ENCODE data around the gene MRPL20. TPM values are rescaled to one million over a fixed set of nuclear protein-coding genes. Genes with fewer than 3 reads are reported as not detected.

MRPL20 gene
- polyA plus RNA-seq, 1 donor from 2014 or later, result 204 TPM

DNA sequence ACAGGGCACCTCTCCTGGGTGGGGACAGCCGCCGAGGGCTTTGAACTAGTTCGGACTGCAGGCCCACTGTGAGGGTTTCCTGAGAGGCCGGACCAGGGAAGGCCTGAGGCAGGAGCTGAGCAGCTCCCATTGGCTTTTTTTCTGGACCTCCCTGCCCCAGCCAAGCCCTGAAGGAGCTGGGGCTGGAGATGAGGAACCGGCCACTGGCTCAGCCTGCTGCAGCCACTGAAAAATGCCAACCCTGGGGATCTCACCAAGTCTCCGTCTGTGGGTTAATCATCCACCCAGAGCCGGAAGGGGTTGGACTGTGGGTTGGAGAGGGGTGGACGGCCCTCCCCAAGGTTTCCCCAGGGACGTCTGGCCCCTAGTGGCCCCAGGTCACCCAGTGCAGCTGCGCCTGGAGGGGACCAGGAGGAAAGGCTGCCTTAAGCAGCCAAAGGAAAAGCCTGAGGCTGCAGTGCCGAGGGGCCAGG, 30.8 kb upstream of the MRPL20 start:
- Histone ChIP-seq H3K9ac (ENCODE audit: low read length) (no peak overlapping the region), H3K4me3 (ENCODE audit: low read length) (no peak overlapping the region), H3K27ac (ENCODE audit: low read length) (no peak overlapping the region), H3K36me3 (ENCODE audit: insufficient read depth, low read length) (no peaks in the 10 kb centered on the region), H3K4me2 (ENCODE audit: low read length) (no peak overlapping the region), H3K27me3 (ENCODE audit: insufficient read depth, low read depth, low read length) (peaks cover 12% of the 10 kb centered on the region), H4K20me1 (ENCODE audit: insufficient read depth) (no peaks in the 10 kb centered on the region), H3F3A (ENCODE audit: insufficient read depth, low read length, poor library complexity, severe bottlenecking) (no peaks in the 10 kb centered on the region), H3K9me3 (ENCODE audit: low read length) (no peaks in the 10 kb centered on the region), H3K9me2 (ENCODE audit: insufficient read depth, low read length) (no peaks in the 10 kb centered on the region), H2AFZ (ENCODE audit: low read depth, low read length) (no peak overlapping the region), H3K79me2 (replicated peaks; ENCODE audit: insufficient read depth, low read length) (no peaks in the 10 kb centered on the region)
- TF ChIP-seq, protein P1, sequence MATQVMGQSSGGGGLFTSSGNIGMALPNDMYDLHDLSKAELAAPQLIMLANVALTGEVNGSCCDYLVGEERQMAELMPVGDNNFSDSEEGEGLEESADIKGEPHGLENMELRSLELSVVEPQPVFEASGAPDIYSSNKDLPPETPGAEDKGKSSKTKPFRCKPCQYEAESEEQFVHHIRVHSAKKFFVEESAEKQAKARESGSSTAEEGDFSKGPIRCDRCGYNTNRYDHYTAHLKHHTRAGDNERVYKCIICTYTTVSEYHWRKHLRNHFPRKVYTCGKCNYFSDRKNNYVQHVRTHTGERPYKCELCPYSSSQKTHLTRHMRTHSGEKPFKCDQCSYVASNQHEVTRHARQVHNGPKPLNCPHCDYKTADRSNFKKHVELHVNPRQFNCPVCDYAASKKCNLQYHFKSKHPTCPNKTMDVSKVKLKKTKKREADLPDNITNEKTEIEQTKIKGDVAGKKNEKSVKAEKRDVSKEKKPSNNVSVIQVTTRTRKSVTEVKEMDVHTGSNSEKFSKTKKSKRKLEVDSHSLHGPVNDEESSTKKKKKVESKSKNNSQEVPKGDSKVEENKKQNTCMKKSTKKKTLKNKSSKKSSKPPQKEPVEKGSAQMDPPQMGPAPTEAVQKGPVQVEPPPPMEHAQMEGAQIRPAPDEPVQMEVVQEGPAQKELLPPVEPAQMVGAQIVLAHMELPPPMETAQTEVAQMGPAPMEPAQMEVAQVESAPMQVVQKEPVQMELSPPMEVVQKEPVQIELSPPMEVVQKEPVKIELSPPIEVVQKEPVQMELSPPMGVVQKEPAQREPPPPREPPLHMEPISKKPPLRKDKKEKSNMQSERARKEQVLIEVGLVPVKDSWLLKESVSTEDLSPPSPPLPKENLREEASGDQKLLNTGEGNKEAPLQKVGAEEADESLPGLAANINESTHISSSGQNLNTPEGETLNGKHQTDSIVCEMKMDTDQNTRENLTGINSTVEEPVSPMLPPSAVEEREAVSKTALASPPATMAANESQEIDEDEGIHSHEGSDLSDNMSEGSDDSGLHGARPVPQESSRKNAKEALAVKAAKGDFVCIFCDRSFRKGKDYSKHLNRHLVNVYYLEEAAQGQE (IDR thresholded peaks at IDR 0.05; ENCODE audit: borderline replicate concordance), result no peak
- TF ChIP-seq, protein P2, sequence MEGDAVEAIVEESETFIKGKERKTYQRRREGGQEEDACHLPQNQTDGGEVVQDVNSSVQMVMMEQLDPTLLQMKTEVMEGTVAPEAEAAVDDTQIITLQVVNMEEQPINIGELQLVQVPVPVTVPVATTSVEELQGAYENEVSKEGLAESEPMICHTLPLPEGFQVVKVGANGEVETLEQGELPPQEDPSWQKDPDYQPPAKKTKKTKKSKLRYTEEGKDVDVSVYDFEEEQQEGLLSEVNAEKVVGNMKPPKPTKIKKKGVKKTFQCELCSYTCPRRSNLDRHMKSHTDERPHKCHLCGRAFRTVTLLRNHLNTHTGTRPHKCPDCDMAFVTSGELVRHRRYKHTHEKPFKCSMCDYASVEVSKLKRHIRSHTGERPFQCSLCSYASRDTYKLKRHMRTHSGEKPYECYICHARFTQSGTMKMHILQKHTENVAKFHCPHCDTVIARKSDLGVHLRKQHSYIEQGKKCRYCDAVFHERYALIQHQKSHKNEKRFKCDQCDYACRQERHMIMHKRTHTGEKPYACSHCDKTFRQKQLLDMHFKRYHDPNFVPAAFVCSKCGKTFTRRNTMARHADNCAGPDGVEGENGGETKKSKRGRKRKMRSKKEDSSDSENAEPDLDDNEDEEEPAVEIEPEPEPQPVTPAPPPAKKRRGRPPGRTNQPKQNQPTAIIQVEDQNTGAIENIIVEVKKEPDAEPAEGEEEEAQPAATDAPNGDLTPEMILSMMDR (IDR thresholded peaks at IDR 0.05; ENCODE audit: poor library complexity, severe bottlenecking), result no peak
- TF ChIP-seq EP300 (conservative IDR thresholded peaks at IDR 0.05; ENCODE audit: poor library complexity, severe bottlenecking), result no peak
- TF ChIP-seq MXI1 (conservative IDR thresholded peaks at IDR 0.05; ENCODE audit: poor library complexity, severe bottlenecking), result no peak
- no peak for TF ChIP-seq TAF1 (IDR thresholded peaks at IDR 0.05; ENCODE audit: low read depth)

DNA sequence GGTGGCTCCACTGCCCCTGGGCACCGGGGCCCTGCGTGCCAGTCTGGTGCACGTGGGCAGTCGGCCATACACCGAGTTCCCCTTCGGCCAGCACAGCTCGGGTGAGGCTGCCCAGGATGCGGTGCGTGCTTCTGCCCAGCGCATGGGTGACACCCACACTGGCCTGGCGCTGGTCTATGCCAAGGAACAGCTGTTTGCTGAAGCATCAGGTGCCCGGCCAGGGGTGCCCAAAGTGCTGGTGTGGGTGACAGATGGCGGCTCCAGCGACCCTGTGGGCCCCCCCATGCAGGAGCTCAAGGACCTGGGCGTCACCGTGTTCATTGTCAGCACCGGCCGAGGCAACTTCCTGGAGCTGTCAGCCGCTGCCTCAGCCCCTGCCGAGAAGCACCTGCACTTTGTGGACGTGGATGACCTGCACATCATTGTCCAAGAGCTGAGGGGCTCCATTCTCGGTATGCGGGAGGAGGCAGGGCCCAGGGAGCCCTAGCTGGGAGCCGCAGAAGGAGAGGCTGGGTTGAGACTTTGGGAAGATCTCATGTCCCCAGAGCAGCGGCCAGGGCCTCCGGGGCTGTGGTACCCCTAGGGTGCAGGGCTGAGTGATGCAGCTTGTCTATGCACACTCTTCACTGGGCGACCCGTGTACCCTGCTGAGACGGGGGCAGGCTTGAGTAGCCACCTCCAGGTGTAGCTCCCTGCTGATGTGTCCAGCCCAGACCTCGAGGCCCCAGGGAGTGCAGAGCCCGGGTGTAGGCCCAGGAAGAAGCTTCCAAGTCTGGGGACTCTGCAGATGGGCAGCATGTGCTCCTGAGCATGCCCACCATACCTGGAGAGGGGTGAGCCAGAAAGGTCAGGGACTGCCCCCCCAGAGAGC, 30.2 kb upstream of the MRPL20 start:
- Histone ChIP-seq H3F3A (ENCODE audit: insufficient read depth, low read length, poor library complexity, severe bottlenecking) (no peaks in the 10 kb centered on the region), H3K9me3 (ENCODE audit: low read length) (no peaks in the 10 kb centered on the region), H2AFZ (ENCODE audit: low read depth, low read length) (no peak overlapping the region), H3K27ac (ENCODE audit: low read length) (no peak overlapping the region), H3K9me2 (ENCODE audit: insufficient read depth, low read length) (no peaks in the 10 kb centered on the region), H3K9ac (ENCODE audit: low read length) (no peak overlapping the region), H3K4me3 (ENCODE audit: low read length) (no peak overlapping the region), H4K20me1 (ENCODE audit: insufficient read depth) (no peaks in the 10 kb centered on the region), H3K36me3 (ENCODE audit: insufficient read depth, low read length) (no peaks in the 10 kb centered on the region), H3K79me2 (replicated peaks; ENCODE audit: insufficient read depth, low read length) (no peaks in the 10 kb centered on the region), H3K4me2 (ENCODE audit: low read length) (no peak overlapping the region), H3K27me3 (ENCODE audit: insufficient read depth, low read depth, low read length) (peaks cover 12% of the 10 kb centered on the region)
- no peak for TF ChIP-seq EZH2 (IDR thresholded peaks at IDR 0.05; ENCODE audit: borderline replicate concordance, insufficient read depth, low read length, poor library complexity, severe bottlenecking)
- no peak for TF ChIP-seq TAF1 (IDR thresholded peaks at IDR 0.05; ENCODE audit: low read depth)
- TF ChIP-seq, protein P2 (IDR thresholded peaks at IDR 0.05; ENCODE audit: poor library complexity, severe bottlenecking), result no peak
- TF ChIP-seq SMC3 (conservative IDR thresholded peaks at IDR 0.05; ENCODE audit: poor library complexity), result no peak
- no peak for TF ChIP-seq EP300 (conservative IDR thresholded peaks at IDR 0.05; ENCODE audit: poor library complexity, severe bottlenecking)
- TF ChIP-seq POLR2AphosphoS5 (IDR thresholded peaks at IDR 0.05), result no peak
- no peak for TF ChIP-seq MXI1 (conservative IDR thresholded peaks at IDR 0.05; ENCODE audit: poor library complexity, severe bottlenecking)
- TF ChIP-seq, protein P1 (IDR thresholded peaks at IDR 0.05; ENCODE audit: borderline replicate concordance), result no peak
- no peak for TF ChIP-seq RAD21 (conservative IDR thresholded peaks at IDR 0.05)

Data from neural cell (in vitro differentiated cells).